GM12892 (cell line): Measurements from ENCODE around the gene EEF1G.

Experiments
- POLR2A ChIP-seq: IDR thresholded peaks from 2 replicates; pipeline ENCODE4 v1.6.1; 2011; ENCODE audit warnings: low read depth, low read length, control low read depth
- POLR2AphosphoS5 ChIP-seq: IDR thresholded peaks from 2 replicates; pipeline ENCODE4 v1.6.1; 2011; ENCODE audit warnings: low read depth, low read length, control low read depth
- TAF1 ChIP-seq: IDR thresholded peaks from 2 replicates; pipeline ENCODE4 v1.6.1; 2011; ENCODE audit warnings: low read depth, mild to moderate bottlenecking, control low read depth, low read length, borderline replicate concordance

- TF ChIP-seq POLR2A (no peak), POLR2AphosphoS5 (no peak), TAF1 (no peak)
Observed at GRCh38 chr11:62516736-62517371, 56.8 kb downstream of the EEF1G start.
